ENCODE measurements around the gene C9orf50.

Gene C9orf50

GRCh38 chr9:129604766-129605163, 16.1 kb downstream of the C9orf50 start:
- H3K9ac ChIP-seq (ENCODE audit: low read length), result no peak overlapping the region

GRCh38 chr9:129604056-129604765, 16.7 kb downstream of the C9orf50 start:
- no peak overlapping the region for H3K4me3 ChIP-seq (ENCODE audit: low read length)
- no peak overlapping the region for H3K9ac ChIP-seq (ENCODE audit: low read length)
- no peak overlapping the region for H3K4me2 ChIP-seq (ENCODE audit: low read depth, low read length)
- H3K36me3 ChIP-seq (replicated peaks; ENCODE audit: insufficient read depth, low read length), result no peaks in the 10 kb centered on the region
- no peaks in the 10 kb centered on the region for H3K27me3 ChIP-seq (replicated peaks; ENCODE audit: insufficient read depth, low read length)
- TF ChIP-seq, protein P1, sequence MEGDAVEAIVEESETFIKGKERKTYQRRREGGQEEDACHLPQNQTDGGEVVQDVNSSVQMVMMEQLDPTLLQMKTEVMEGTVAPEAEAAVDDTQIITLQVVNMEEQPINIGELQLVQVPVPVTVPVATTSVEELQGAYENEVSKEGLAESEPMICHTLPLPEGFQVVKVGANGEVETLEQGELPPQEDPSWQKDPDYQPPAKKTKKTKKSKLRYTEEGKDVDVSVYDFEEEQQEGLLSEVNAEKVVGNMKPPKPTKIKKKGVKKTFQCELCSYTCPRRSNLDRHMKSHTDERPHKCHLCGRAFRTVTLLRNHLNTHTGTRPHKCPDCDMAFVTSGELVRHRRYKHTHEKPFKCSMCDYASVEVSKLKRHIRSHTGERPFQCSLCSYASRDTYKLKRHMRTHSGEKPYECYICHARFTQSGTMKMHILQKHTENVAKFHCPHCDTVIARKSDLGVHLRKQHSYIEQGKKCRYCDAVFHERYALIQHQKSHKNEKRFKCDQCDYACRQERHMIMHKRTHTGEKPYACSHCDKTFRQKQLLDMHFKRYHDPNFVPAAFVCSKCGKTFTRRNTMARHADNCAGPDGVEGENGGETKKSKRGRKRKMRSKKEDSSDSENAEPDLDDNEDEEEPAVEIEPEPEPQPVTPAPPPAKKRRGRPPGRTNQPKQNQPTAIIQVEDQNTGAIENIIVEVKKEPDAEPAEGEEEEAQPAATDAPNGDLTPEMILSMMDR (IDR thresholded peaks at IDR 0.05; ENCODE audit: low read length), result no peak
- TF ChIP-seq EZH2 (optimal IDR thresholded peaks at IDR 0.05; ENCODE audit: low read depth, low read length) (no peak), EZH2phosphoT487 (IDR thresholded peaks at IDR 0.05; ENCODE audit: low read length) (no peak)
- H3K4me1 ChIP-seq (ENCODE audit: low read length), result peaks cover 16% of the 10 kb centered on the region
- no peak for DNase-seq
- H3K79me2 ChIP-seq (ENCODE audit: low read length), result no peaks in the 10 kb centered on the region
- H3F3A ChIP-seq (ENCODE audit: insufficient read depth, low read length), result no peaks in the 10 kb centered on the region
- no peaks in the 10 kb centered on the region for H3K9me2 ChIP-seq (replicated peaks; ENCODE audit: insufficient read depth, low read length)
- no peaks in the 10 kb centered on the region for H3K9me3 ChIP-seq (replicated peaks; ENCODE audit: insufficient read depth, low read length)
- H4K20me1 ChIP-seq (ENCODE audit: insufficient read depth, low read length), result no peaks in the 10 kb centered on the region
- no peak overlapping the region for H3K27ac ChIP-seq (ENCODE audit: low read length)
- no peak overlapping the region for H2AFZ ChIP-seq (ENCODE audit: low read length)

More at GRCh38 chr9:129604766-129605163, 16.1 kb downstream of the C9orf50 start:
- Histone ChIP-seq H3K36me3 (replicated peaks; ENCODE audit: insufficient read depth, low read length) (no peaks in the 10 kb centered on the region), H2AFZ (ENCODE audit: low read length) (no peak overlapping the region), H3K9me2 (replicated peaks; ENCODE audit: insufficient read depth, low read length) (no peaks in the 10 kb centered on the region), H4K20me1 (ENCODE audit: insufficient read depth, low read length) (no peaks in the 10 kb centered on the region), H3F3A (ENCODE audit: insufficient read depth, low read length) (no peaks in the 10 kb centered on the region), H3K27me3 (replicated peaks; ENCODE audit: insufficient read depth, low read length) (no peaks in the 10 kb centered on the region), H3K79me2 (ENCODE audit: low read length) (no peaks in the 10 kb centered on the region), H3K4me1 (ENCODE audit: low read length) (peaks cover 18% of the 10 kb centered on the region), H3K9me3 (replicated peaks; ENCODE audit: insufficient read depth, low read length) (no peaks in the 10 kb centered on the region), H3K4me2 (ENCODE audit: low read depth, low read length) (no peak overlapping the region), H3K27ac (ENCODE audit: low read length) (no peak overlapping the region), H3K4me3 (ENCODE audit: low read length) (no peak overlapping the region)
- TF ChIP-seq, protein P1 (IDR thresholded peaks at IDR 0.05; ENCODE audit: low read length), result no peak
- DNase-seq, result no peak

GRCh38 chr9:129602598-129603415, 18.1 kb downstream of the C9orf50 start:
- Histone ChIP-seq H3K27ac (ENCODE audit: low read length) (no peak overlapping the region), H3K4me3 (ENCODE audit: low read length) (no peak overlapping the region), H3K4me2 (ENCODE audit: low read depth, low read length) (no peak overlapping the region), H3K4me1 (ENCODE audit: low read length) (peaks cover 16% of the 10 kb centered on the region), H3K9ac (ENCODE audit: low read length) (no peak overlapping the region), H2AFZ (ENCODE audit: low read length) (no peak overlapping the region), H3F3A (ENCODE audit: insufficient read depth, low read length) (no peaks in the 10 kb centered on the region), H3K9me3 (replicated peaks; ENCODE audit: insufficient read depth, low read length) (no peaks in the 10 kb centered on the region), H3K27me3 (replicated peaks; ENCODE audit: insufficient read depth, low read length) (peaks cover 2% of the 10 kb centered on the region; the same call in 1 of the 2 replicates), H4K20me1 (ENCODE audit: insufficient read depth, low read length) (no peaks in the 10 kb centered on the region), H3K79me2 (ENCODE audit: low read length) (no peaks in the 10 kb centered on the region), H3K36me3 (replicated peaks; ENCODE audit: insufficient read depth, low read length) (no peaks in the 10 kb centered on the region), H3K9me2 (replicated peaks; ENCODE audit: insufficient read depth, low read length) (no peaks in the 10 kb centered on the region)
- TF ChIP-seq EZH2phosphoT487 (IDR thresholded peaks at IDR 0.05; ENCODE audit: low read length) (no peak), EZH2 (optimal IDR thresholded peaks at IDR 0.05; ENCODE audit: low read depth, low read length) (no peak)
- TF ChIP-seq, protein P1 (IDR thresholded peaks at IDR 0.05; ENCODE audit: low read length), result no peak
- DNase-seq, result no peak
